Lung (tissue), 12 donors: Measurements from ENCODE around the gene CAMKMT. TPM values are rescaled to one million over a fixed set of nuclear protein-coding genes. Genes with fewer than 3 reads are reported as not detected.

ENCODE experiments used
- ATAC-seq: fragments of 200-7000 bp; cut with Tn5 transposase; one replicate; pipeline ENCODE4 v1.9.1; 2020; ENCODE audit warnings: moderate number of reproducible peaks; ENCODE audit not compliant: insufficient read depth, low FRiP score
- DNase-seq, 3 donors: peaks; one replicate each; pipeline ENCODE4 v3.0.0-alpha.2; 2013 to 2017
- H3K27ac ChIP-seq, 2 donors: one replicate each; pipeline ENCODE4 v1.5.1; 2013; ENCODE audit warnings: mild to moderate bottlenecking in 2 of 2, moderate library complexity in 2 of 2, control low read depth in 1 of 2, inconsistent platforms in 1 of 2, low read depth in 1 of 2, low read length in 1 of 2
- H3K27me3 ChIP-seq, 3 donors: one replicate each; pipeline ENCODE4 v1.5.1; 2013; ENCODE audit warnings: low read length in 2 of 3; ENCODE audit not compliant: control insufficient read depth in 3 of 3, insufficient read depth in 3 of 3
- H3K36me3 ChIP-seq, 4 donors: one replicate each; pipeline ENCODE4 v1.5.1; 2013; ENCODE audit warnings: low read length in 4 of 4, mild to moderate bottlenecking in 1 of 4, moderate library complexity in 1 of 4; ENCODE audit not compliant: control insufficient read depth in 4 of 4, insufficient read depth in 4 of 4
- H3K4me1 ChIP-seq, 5 donors: one replicate each; pipeline ENCODE4 v1.5.1; 2013; ENCODE audit warnings: low read length in 5 of 5, mild to moderate bottlenecking in 2 of 5, moderate library complexity in 1 of 5; ENCODE audit not compliant: control insufficient read depth in 5 of 5, insufficient read depth in 5 of 5
- H3K4me3 ChIP-seq: one replicate; pipeline ENCODE4 v1.5.1; 2013; ENCODE audit warnings: mild to moderate bottlenecking, control low read depth, moderate library complexity
- H3K9ac ChIP-seq, 2 donors: one replicate each; pipeline ENCODE4 v1.5.1; 2013; ENCODE audit warnings: low read length in 2 of 2, control low read depth in 1 of 2; ENCODE audit not compliant: insufficient read depth in 1 of 2
- H3K9me3 ChIP-seq, 4 donors: one replicate each; pipeline ENCODE4 v1.5.1; 2013; ENCODE audit warnings: low read length in 3 of 4, mild to moderate bottlenecking in 1 of 4, moderate library complexity in 1 of 4; ENCODE audit not compliant: control insufficient read depth in 4 of 4, insufficient read depth in 3 of 4
- WGBS, 2 donors: extraction: QIAGEN DNeasy Blood & Tissue Kit; methylation state at CpG; one replicate each; pipeline ENCODE4 v1.1.7; 2013; 5-methylcytosine and 5-hydroxymethylcytosine counted together
- polyA plus RNA-seq, 2 donors: library from polyadenylated mRNA; stranded (reverse); fragments of 200-250 nt; gene quantifications; one replicate each; pipeline ENCODE4 v1.2.1, GENCODE V29; 2013
- total RNA-seq, 2 donors: library from RNA; depleted of rRNA in 1 of 2; stranded (reverse); fragments of >200 nt in 1 of 2; gene quantifications; one replicate each; pipeline ENCODE4 v1.2.1, GENCODE V29; 2014 to 2021
- TF ChIP-seq, protein P1 (sequence below): IDR thresholded peaks from 2 replicates; pipeline ENCODE4 v1.5.1; 2012; ENCODE audit warnings: mild to moderate bottlenecking; ENCODE audit errors: control extremely low read depth, extremely low read depth
- donor health status: control.
- donor health status: control.
- donor health status: Bipolar disorder and iron deficiency.
- donor health status: healthy.
- donor health status: DM: yes; HTN: yes; CAD: no.

CAMKMT gene
- total and polyA plus RNA-seq, 4 donors = 3.6 to 19.7 (median 8.4) TPM

DNA sequence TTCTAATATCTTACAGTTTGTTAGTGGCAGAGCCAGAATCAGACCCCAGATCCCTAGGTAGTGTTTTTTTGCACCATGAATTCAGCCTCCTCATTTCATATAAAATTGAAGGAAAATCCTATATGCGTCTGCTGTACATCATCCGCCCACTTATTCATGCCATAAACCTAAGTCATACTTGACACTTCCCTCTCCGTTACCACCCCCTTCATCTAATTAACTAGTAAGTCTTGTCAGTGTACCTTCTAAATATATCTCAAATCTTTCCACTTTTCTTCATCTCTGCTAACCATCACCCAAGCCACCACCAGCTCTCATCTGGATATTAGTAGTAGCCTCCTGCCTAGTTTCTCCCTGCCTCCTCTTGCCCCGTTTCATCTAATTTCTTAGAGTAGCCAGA, 331.1 kb downstream of the CAMKMT start:
- H3K9me3 ChIP-seq = no peaks in the 10 kb centered on the region
- ATAC-seq = no peak

GRCh38 chr2:44700824-44701223, 339.1 kb downstream of the CAMKMT start:
- Histone ChIP-seq H3K27ac (no peak overlapping the region), H3K9ac (no peak overlapping the region), H3K27me3 (no peaks in the 10 kb centered on the region), H3K4me3 (no peak overlapping the region), H3K36me3 (no peaks in the 10 kb centered on the region), H3K4me1 (no peaks in the 10 kb centered on the region), H3K9me3 (no peaks in the 10 kb centered on the region)
- WGBS, 2 donors = 94% methylated on average over 5 of the region's 5 CpGs
- TF ChIP-seq, protein P1, sequence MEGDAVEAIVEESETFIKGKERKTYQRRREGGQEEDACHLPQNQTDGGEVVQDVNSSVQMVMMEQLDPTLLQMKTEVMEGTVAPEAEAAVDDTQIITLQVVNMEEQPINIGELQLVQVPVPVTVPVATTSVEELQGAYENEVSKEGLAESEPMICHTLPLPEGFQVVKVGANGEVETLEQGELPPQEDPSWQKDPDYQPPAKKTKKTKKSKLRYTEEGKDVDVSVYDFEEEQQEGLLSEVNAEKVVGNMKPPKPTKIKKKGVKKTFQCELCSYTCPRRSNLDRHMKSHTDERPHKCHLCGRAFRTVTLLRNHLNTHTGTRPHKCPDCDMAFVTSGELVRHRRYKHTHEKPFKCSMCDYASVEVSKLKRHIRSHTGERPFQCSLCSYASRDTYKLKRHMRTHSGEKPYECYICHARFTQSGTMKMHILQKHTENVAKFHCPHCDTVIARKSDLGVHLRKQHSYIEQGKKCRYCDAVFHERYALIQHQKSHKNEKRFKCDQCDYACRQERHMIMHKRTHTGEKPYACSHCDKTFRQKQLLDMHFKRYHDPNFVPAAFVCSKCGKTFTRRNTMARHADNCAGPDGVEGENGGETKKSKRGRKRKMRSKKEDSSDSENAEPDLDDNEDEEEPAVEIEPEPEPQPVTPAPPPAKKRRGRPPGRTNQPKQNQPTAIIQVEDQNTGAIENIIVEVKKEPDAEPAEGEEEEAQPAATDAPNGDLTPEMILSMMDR = no peak
- DNase-seq (no peak), ATAC-seq (no peak)

More for the DNA sequence above, 331.1 kb downstream of the CAMKMT start:
- no peak for DNase-seq
- TF ChIP-seq, protein P1 = no peak
- peaks cover 0 to 5% (median 0%) of the 10 kb centered on the region in 5 donors for H3K4me1 ChIP-seq
- H3K4me3 ChIP-seq = no peak overlapping the region
- H3K9ac ChIP-seq = no peak overlapping the region
- no peak overlapping the region for H3K27ac ChIP-seq
- WGBS, 2 donors = 96 to 98% methylated on average over 4 of the region's 4 CpGs
- no peaks in the 10 kb centered on the region for H3K27me3 ChIP-seq
- H3K36me3 ChIP-seq = no peaks in the 10 kb centered on the region

DNA sequence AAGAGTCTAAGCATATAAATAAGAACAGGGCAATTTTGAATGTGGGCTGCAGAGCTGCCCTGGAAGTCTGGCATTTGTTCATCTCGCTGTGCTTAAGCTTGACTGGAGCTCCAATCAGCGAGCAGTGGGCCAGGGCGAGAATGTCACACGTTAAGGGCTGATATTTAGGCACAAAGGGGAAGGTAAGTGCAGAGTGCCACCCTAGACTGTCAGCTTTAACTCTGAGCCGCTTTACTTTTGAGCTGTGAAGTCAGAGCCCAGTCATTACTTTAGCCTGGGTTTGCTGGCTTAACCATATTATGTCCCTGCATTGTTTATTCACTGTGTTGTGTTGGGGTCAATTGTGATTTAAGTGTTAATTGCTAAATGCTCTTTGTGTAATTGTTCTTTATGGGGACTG, 343.6 kb downstream of the CAMKMT start:
- H3K9me3 ChIP-seq = no peaks in the 10 kb centered on the region
- no peaks in the 10 kb centered on the region for H3K36me3 ChIP-seq
- no peaks in the 10 kb centered on the region for H3K27me3 ChIP-seq
- H3K9ac ChIP-seq = no peak overlapping the region
- H3K4me3 ChIP-seq = no peak overlapping the region
- TF ChIP-seq, protein P1 = no peak
- H3K27ac ChIP-seq = no peak overlapping the region
- H3K4me1 ChIP-seq = no peaks in the 10 kb centered on the region
- WGBS, 2 donors = 93 to 97% methylated on average over 5 of the region's 5 CpGs
- ATAC-seq (no peak), DNase-seq (no peak)

GRCh38 chr2:44705876-44706480, 344.2 kb downstream of the CAMKMT start:
- DNase-seq (no peak), ATAC-seq (no peak)
- H3K9ac ChIP-seq = no peak overlapping the region
- TF ChIP-seq, protein P1 = no peak
- no peaks in the 10 kb centered on the region for H3K27me3 ChIP-seq
- H3K27ac ChIP-seq = no peak overlapping the region
- H3K36me3 ChIP-seq = no peaks in the 10 kb centered on the region
- 84 to 94% methylated on average over 10 of the region's 10 CpGs for WGBS, 2 donors
- no peak overlapping the region for H3K4me3 ChIP-seq
- H3K4me1 ChIP-seq = no peaks in the 10 kb centered on the region
- H3K9me3 ChIP-seq = no peaks in the 10 kb centered on the region
